Gastrocnemius medialis (tissue), 4 donors: ENCODE measurements around the gene GNL3.

Experiments
- CTCF ChIP-seq, 5 experiments: fragments of 450-650 bp in 3 of 5; fragments of 200-600 bp in 2 of 5; sonication (generic) in 2 of 5; IDR thresholded peaks in 4 of 5; conservative IDR thresholded peaks in 1 of 5; 1 replicate in 4 of 5; 2 replicates in 1 of 5; pipeline ENCODE4 v1.5.1; 2016 to 2019; ENCODE audit warnings: antibody characterized with exemption in 5 of 5, mild to moderate bottlenecking in 3 of 5, moderate library complexity in 3 of 5
- POLR2A ChIP-seq, 2 donors: fragments of 450-650 bp; IDR thresholded peaks; one replicate each; pipeline ENCODE4 v1.6.1; 2017; ENCODE audit warnings: antibody characterized with exemption in 2 of 2, mild to moderate bottlenecking in 2 of 2, moderate library complexity in 2 of 2

- TF ChIP-seq CTCF (IDR thresholded peaks at IDR 0.05 in 4 of 5, conservative IDR thresholded peaks at IDR 0.05 in 1 of 5) (no peak), POLR2A (IDR thresholded peaks at IDR 0.05) (no peak)
Measured at GRCh38 chr3:52696830-52697631, 11.2 kb downstream of the GNL3 start.
